Heart right ventricle (tissue), 16 donors: ENCODE results near the gene MGP. TPM values are rescaled to one million over a fixed set of nuclear protein-coding genes. Genes with fewer than 3 reads are reported as not detected.

Experiments used
- ATAC-seq, 8 donors: fragments of 200-7000 bp; cut with Tn5 transposase; one replicate each; pipeline ENCODE4 v1.9.1; 2020; ENCODE audit warnings: mild to moderate bottlenecking in 8 of 8, moderate library complexity in 8 of 8, moderate number of reproducible peaks in 1 of 8
- DNase-seq, 2 donors: peaks; one replicate each; pipeline ENCODE4 v3.0.0-alpha.2; 2020
- H3K27ac ChIP-seq, 10 donors: fragments of 200-600 bp; sonication (generic) in 2 of 10; one replicate each; pipeline versions ENCODE4 v1.5.0 to v1.8.0; 2020 to 2022; ENCODE audit warnings: mild to moderate bottlenecking in 3 of 10
- H3K27me3 ChIP-seq, 7 donors: fragments of 200-600 bp; one replicate each; pipeline ENCODE4 v1.8.0; 2021 to 2022; ENCODE audit warnings: mild to moderate bottlenecking in 2 of 7
- H3K36me3 ChIP-seq, 9 donors: fragments of 200-600 bp; sonication (generic) in 1 of 9; one replicate each; pipeline versions ENCODE4 v1.5.0 to v1.8.0; 2020 to 2022; ENCODE audit warnings: mild to moderate bottlenecking in 2 of 9
- H3K4me1 ChIP-seq, 9 donors: fragments of 200-600 bp; sonication (generic) in 1 of 9; one replicate each; pipeline versions ENCODE4 v1.5.0 to v1.8.0; 2020 to 2022; ENCODE audit warnings: mild to moderate bottlenecking in 4 of 9
- H3K4me3 ChIP-seq, 10 donors: fragments of 200-600 bp; sonication (generic) in 2 of 10; one replicate each; pipeline versions ENCODE4 v1.5.0 to v1.8.0; 2020 to 2022; ENCODE audit warnings: mild to moderate bottlenecking in 7 of 10, moderate library complexity in 2 of 10
- H3K9me3 ChIP-seq, 11 donors: fragments of 200-600 bp in 10 of 11; sonication (generic) in 2 of 11; one replicate each; pipeline versions ENCODE4 v1.5.0 to v1.8.0; 2013 to 2022; ENCODE audit warnings: mild to moderate bottlenecking in 2 of 11, control low read depth in 1 of 11, moderate library complexity in 1 of 11
- WGBS, 2 donors: extraction: QIAGEN DNeasy Blood & Tissue Kit; methylation state at CpG; one replicate each; pipeline ENCODE4 v1.1.7; 2013; ENCODE audit warnings: inconsistent platforms in 1 of 2; 5-methylcytosine and 5-hydroxymethylcytosine counted together
- intact Hi-C, 10 donors: fragments of 100-400 bp; cut with DNase I; formaldehyde crosslinking; loops; one replicate each; pipeline versions ENCODE4 v1.11.1 to v1.14.2; 2022
- polyA plus RNA-seq, 2 donors: library from polyadenylated mRNA; stranded (reverse); fragments of 200-250 nt; gene quantifications; one replicate each; pipeline ENCODE4 v1.2.3, GENCODE V29; 2013
- total RNA-seq, 10 donors: library from RNA; stranded (reverse); fragmentation: NEBNext Ultra II Directional in 3 of 10; extraction: Animal tissue kit (Norgen Biotek cat#: 25700) in 3 of 10; gene quantifications; one replicate each; pipeline versions ENCODE4 v1.2.1 to v1.2.4, GENCODE V29; 2021 to 2023
- TF ChIP-seq, protein P1 (sequence below), 9 donors: fragments of 200-600 bp; sonication (generic) in 2 of 9; IDR thresholded peaks; one replicate each; pipeline versions ENCODE4 v1.5.0 to v1.8.0; 2021 to 2022; ENCODE audit warnings: antibody characterized with exemption in 9 of 9, mild to moderate bottlenecking in 5 of 9, moderate library complexity in 1 of 9
- donor health status: Arrhythmogenic right ventricular cardiomyopathy.
- donor health status: ischemic (EF 13 %, LVEDD 7.1; RV severe dilation, severe dysfunction).
- donor health status: healthy with polysubstance abuse.
- donor health status: DM: no; HTN: yes; CAD: no.
- donor health status: DM: no; HTN: no; CAD: no.
- donor health status: ischemic (EF 25% LVEDD 6.9; RV normal size, moderate dysfunction).
- donor health status: ischemic (EF 25% LVEDD 5.7; RV mildly dilated, moderate dysfunction).
- donor health status: healthy.
- donor health status: DM: yes; HTN: yes; CAD: no.
- donor health status: Ischemic cardiomyopathy.
- donor health status: ischemic (EF 35%, LVEDD 5.7; RV mildly dilated, moderate dysfunction).
- donor health status: nonischemic (EF 11% LVEDD 7.7; RV severe dilation, severe dysfunction).
- donor health status: DM: yes; HTN: yes; CAD: no.
- donor health status: PGD.
- donor health status: ischemic (EF 29% LVEDD 5.4; RV normal size, mild dysfunction).
- donor health status: nonischemic (EF 23%, LVEDD 6.1; RV moderate dilation, normal function).

The MGP gene
- total and polyA plus RNA-seq, 12 donors, result 151 to 528 (median 257) TPM

DNA sequence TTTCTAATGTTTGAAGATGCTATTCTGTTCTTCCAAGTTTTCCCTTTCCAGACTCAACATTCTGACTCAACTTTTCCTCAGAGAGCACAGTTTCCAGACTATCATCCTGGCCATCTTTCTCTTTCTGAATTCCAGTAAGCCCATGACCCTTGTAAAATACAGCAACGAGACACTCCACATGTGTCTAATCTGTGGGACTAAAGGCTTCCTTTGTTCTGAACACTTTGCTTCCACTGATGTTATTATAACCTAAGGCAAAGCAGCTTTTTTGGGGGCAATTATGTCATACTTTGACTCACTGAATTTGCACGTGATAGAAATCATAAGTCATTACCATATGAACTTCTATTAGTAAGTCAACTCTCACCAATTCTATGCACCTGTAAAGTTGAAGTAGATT lies 36.0 kb downstream of the MGP start:
- H3K27ac ChIP-seq, result peak overlapping the region in 8 of 10 donors; percentile 2 to 83 (median 52)
- H3K4me1 ChIP-seq, result peaks cover 0 to 52% (median 32%) of the 10 kb centered on the region in 9 donors
- H3K36me3 ChIP-seq, result no peaks in the 10 kb centered on the region
- no peaks in the 10 kb centered on the region for H3K27me3 ChIP-seq
- intact Hi-C loops, result loop anchor here in 8 of 10 donors (5.0 to 10.0 kb wide), 10 partner anchors 38 to 425 kb away; partner anchors contain the start of genes RERG (in 4 of the 8) and MGP (in 2 of the 8)
- ATAC-seq (peak; percentile 62 to 84 (median 78)), DNase-seq (peak in 1 of 2 donors; percentile 23)
- H3K4me3 ChIP-seq, result no peak overlapping the region
- WGBS, 2 donors, result 60 to 72% methylated on average over 2 of the region's 2 CpGs
- TF ChIP-seq, protein P1, sequence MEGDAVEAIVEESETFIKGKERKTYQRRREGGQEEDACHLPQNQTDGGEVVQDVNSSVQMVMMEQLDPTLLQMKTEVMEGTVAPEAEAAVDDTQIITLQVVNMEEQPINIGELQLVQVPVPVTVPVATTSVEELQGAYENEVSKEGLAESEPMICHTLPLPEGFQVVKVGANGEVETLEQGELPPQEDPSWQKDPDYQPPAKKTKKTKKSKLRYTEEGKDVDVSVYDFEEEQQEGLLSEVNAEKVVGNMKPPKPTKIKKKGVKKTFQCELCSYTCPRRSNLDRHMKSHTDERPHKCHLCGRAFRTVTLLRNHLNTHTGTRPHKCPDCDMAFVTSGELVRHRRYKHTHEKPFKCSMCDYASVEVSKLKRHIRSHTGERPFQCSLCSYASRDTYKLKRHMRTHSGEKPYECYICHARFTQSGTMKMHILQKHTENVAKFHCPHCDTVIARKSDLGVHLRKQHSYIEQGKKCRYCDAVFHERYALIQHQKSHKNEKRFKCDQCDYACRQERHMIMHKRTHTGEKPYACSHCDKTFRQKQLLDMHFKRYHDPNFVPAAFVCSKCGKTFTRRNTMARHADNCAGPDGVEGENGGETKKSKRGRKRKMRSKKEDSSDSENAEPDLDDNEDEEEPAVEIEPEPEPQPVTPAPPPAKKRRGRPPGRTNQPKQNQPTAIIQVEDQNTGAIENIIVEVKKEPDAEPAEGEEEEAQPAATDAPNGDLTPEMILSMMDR (IDR thresholded peaks at IDR 0.05), result no peak
- H3K9me3 ChIP-seq, result no peaks in the 10 kb centered on the region

DNA sequence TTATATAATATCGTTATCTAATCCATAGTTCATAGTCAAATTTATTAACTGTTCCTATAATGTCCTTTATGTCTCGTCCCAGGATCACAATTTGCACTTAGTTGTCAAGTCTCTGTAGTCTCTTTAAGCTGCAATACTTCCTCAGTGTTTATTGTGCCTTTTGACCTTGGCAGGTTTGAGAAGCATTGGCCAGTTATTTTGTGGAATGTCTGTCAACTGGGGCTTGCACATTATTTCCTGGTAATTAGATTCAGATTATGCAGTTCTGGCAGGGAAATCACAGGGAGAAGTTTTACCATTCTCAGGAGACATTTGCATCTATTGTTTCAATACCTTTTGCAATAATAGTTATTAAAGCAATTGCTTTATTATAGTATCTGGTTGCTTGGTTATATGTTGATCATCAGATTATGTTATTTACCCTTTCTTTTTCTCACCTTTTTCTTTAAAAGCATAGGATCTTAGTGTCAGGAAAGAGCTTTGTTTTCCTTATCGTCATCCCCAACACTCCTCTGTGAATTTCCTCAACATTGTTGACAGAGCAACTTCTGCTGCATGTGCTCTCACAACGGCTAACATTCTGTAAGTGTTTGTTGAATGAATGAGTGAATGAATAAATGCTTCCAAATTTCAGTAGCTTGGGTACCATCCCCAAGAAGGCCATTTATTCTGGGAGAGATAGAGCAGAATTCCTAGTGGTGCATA lies 38.6 kb downstream of the MGP start:
- Histone ChIP-seq H3K4me1 (peaks cover 7 to 59% (median 40%) of the 10 kb centered on the region in 9 donors), H3K27ac (peak overlapping the region in 7 of 10 donors; percentile 1 to 72 (median 28))

DNA sequence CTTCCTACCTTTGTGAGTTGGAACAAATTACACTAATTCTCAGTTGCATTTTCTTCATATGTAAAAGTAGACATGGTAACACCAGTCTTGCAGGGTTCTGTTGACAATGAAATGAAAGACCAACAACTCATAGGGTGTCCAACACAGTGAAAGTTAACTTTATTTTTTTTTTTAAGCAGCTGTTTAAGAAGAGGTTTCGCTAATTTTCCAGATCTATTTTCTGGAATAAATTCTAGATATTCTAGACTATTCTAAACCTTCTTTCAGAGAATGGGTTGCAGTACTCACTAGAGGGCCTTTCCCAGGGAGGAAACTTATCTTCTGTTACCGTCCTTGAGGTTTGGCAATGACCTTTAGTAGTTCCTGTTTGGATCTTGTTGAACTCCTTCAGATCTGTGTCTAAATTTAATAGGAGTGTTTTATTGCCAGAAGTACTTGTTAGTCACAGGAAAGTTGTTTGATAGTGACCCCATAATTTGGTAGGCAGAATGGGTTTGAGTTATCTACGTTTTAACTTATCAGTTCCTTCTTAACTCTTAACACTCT lies 39.5 kb downstream of the MGP start:
- TF ChIP-seq, protein P1 (IDR thresholded peaks at IDR 0.05), result peak in 4 of 9 donors; percentile 16 to 30 (median 22)
- H3K9me3 ChIP-seq, result no peaks in the 10 kb centered on the region
- H3K4me3 ChIP-seq, result no peak overlapping the region
- H3K36me3 ChIP-seq, result no peaks in the 10 kb centered on the region
- peak in 6 of 8 donors; percentile 13 to 62 (median 34) for ATAC-seq
- H3K27me3 ChIP-seq, result no peaks in the 10 kb centered on the region
- H3K27ac ChIP-seq, result peak overlapping the region; percentile 1 to 72 (median 36)
- DNase-seq, result no peak
- 26 to 36% methylated on average over 3 of the region's 3 CpGs for WGBS, 2 donors
- peaks cover 7 to 68% (median 48%) of the 10 kb centered on the region in 9 donors for H3K4me1 ChIP-seq
- intact Hi-C loops, result loop anchor here in 9 of 10 donors (2.0 to 10.0 kb wide), 13 partner anchors 39 to 429 kb away; partner anchors contain the start of genes RERG (in 4 of the 9) and MGP (in 3 of the 9)

More for the DNA sequence above, 38.6 kb downstream of the MGP start:
- Histone ChIP-seq H3K9me3 (no peaks in the 10 kb centered on the region), H3K27me3 (no peaks in the 10 kb centered on the region), H3K36me3 (no peaks in the 10 kb centered on the region), H3K4me3 (no peak overlapping the region)
- TF ChIP-seq, protein P1 (IDR thresholded peaks at IDR 0.05), result no peak
- 57 to 73% methylated on average over 4 of the region's 4 CpGs for WGBS, 2 donors
- intact Hi-C loops, result loop anchor here in 9 of 10 donors (2.0 to 10.0 kb wide), 13 partner anchors 38 to 428 kb away; partner anchors contain the start of genes RERG (in 4 of the 9) and MGP (in 3 of the 9)
- DNase-seq (no peak), ATAC-seq (no peak)

DNA sequence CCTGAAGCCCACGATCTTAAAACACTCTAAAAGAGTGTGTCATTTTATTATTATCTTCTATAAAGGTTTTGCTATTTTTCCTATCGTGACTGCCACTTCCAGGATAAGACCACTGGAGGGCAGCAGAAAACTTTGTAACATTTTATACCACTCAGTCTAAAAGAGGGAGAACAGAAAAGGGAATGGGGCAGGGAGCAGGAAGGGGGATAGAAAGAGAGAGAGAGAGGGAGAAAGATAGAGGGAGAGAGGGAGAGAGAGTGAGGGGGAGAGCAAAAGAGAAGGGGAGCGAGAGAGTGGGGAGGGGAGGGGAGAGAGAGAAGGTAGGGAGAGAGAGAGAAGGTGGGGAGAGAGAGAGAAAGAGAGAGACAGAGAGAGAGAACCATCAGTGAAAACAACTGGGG lies 40.3 kb downstream of the MGP start:
- H3K9me3 ChIP-seq, result no peaks in the 10 kb centered on the region
- TF ChIP-seq, protein P1 (IDR thresholded peaks at IDR 0.05), result peak; percentile 49 to 82 (median 72)
- WGBS, 2 donors, result 8 to 18% methylated on average over 3 of the region's 3 CpGs
- ATAC-seq, result peak in 7 of 8 donors; percentile 38 to 68 (median 54)
- intact Hi-C loops, result loop anchor here in 9 of 10 donors (1.0 to 10.0 kb wide), 14 partner anchors 42 to 429 kb away; partner anchors contain the start of genes RERG (in 5 of the 9) and MGP (in 2 of the 9)
- peaks cover 7 to 76% (median 50%) of the 10 kb centered on the region in 9 donors for H3K4me1 ChIP-seq
- no peaks in the 10 kb centered on the region for H3K27me3 ChIP-seq
- H3K4me3 ChIP-seq, result no peak overlapping the region
- DNase-seq, result peak in 1 of 2 donors; percentile 66
- peak overlapping the region in 8 of 10 donors; percentile 1 to 72 (median 43) for H3K27ac ChIP-seq
- no peaks in the 10 kb centered on the region for H3K36me3 ChIP-seq
